ENCODE results near the gene IAH1.

IAH1 gene

GRCh38 chr2:9474361-9475057 is at the start of gene IAH1:
TSS of gene IAH1 (plus strand) at chr2:9474551. CDS start at chr2:9474567, 16 bp downstream.
- TF ChIP-seq PPARA (CRISPR knock-in tag; IDR thresholded peaks at IDR 0.05; ENCODE audit: borderline replicate concordance) (no peak), ZNF70 (CRISPR knock-in tag; IDR thresholded peaks at IDR 0.05) (peak; percentile 16; the same call in 1 of the 2 replicates), ZC3H10 (CRISPR knock-in tag; IDR thresholded peaks at IDR 0.05) (no peak), CREB5 (CRISPR knock-in tag; IDR thresholded peaks at IDR 0.05; ENCODE audit: low read depth) (no peak), ISL1 (CRISPR knock-in tag; IDR thresholded peaks at IDR 0.05) (0 out of 2 replicates have a peak, but pooled peaks have one; percentile 4), ZFP30 (CRISPR knock-in tag; IDR thresholded peaks at IDR 0.05) (no peak; the same call in 1 of the 2 replicates), TSHZ2 (CRISPR knock-in tag; IDR thresholded peaks at IDR 0.05) (0 out of 2 replicates have a peak, but pooled peaks have one; percentile 22), TCF4 (CRISPR knock-in tag; IDR thresholded peaks at IDR 0.05; ENCODE audit: borderline replicate concordance) (no peak), CSDC2 (CRISPR knock-in tag; IDR thresholded peaks at IDR 0.05) (0 out of 2 replicates have a peak, but pooled peaks have one; percentile 17), ZFP3 (CRISPR knock-in tag; IDR thresholded peaks at IDR 0.05) (peak; percentile 55; the same call in 1 of the 2 replicates)
- ATAC-seq, result peak; percentile 89

GRCh38 chr2:9428965-9429577 is 45.3 kb upstream of the IAH1 start:
- TF ChIP-seq CSDC2 (CRISPR knock-in tag; IDR thresholded peaks at IDR 0.05), result no peak
- no peak for TF ChIP-seq GLIS3 (CRISPR knock-in tag; IDR thresholded peaks at IDR 0.05)
- no peak for TF ChIP-seq ZFP3 (CRISPR knock-in tag; IDR thresholded peaks at IDR 0.05)
- no peak for TF ChIP-seq ZNF70 (CRISPR knock-in tag; IDR thresholded peaks at IDR 0.05)
- TF ChIP-seq ZC3H10 (CRISPR knock-in tag; IDR thresholded peaks at IDR 0.05), result no peak
- TF ChIP-seq CREB5 (CRISPR knock-in tag; IDR thresholded peaks at IDR 0.05; ENCODE audit: low read depth), result no peak
- no peak for TF ChIP-seq TOX (CRISPR knock-in tag; IDR thresholded peaks at IDR 0.05; ENCODE audit: borderline replicate concordance)
- TF ChIP-seq OSR1 (CRISPR knock-in tag; IDR thresholded peaks at IDR 0.05), result no peak
- TF ChIP-seq BACH2 (CRISPR knock-in tag; IDR thresholded peaks at IDR 0.05; ENCODE audit: borderline replicate concordance), result no peak
- TF ChIP-seq PATZ1 (CRISPR knock-in tag; IDR thresholded peaks at IDR 0.05; ENCODE audit: borderline replicate concordance), result no peak
- TF ChIP-seq TCF4 (CRISPR knock-in tag; IDR thresholded peaks at IDR 0.05; ENCODE audit: borderline replicate concordance), result no peak
- no peak for TF ChIP-seq POU6F1 (CRISPR knock-in tag; IDR thresholded peaks at IDR 0.05; ENCODE audit: borderline replicate concordance, low read depth)
- TF ChIP-seq CSRNP3 (CRISPR knock-in tag; IDR thresholded peaks at IDR 0.05), result no peak
- no peak for TF ChIP-seq ZNF565 (CRISPR knock-in tag; conservative IDR thresholded peaks at IDR 0.05; ENCODE audit: low read depth)
- TF ChIP-seq RARB (CRISPR knock-in tag; IDR thresholded peaks at IDR 0.05), result no peak
- no peak for TF ChIP-seq ISL1 (CRISPR knock-in tag; IDR thresholded peaks at IDR 0.05)
- TF ChIP-seq ZFP30 (CRISPR knock-in tag; IDR thresholded peaks at IDR 0.05), result no peak
- no peak for TF ChIP-seq TSHZ2 (CRISPR knock-in tag; IDR thresholded peaks at IDR 0.05)
- no peak for TF ChIP-seq ZNF8 (CRISPR knock-in tag; IDR thresholded peaks at IDR 0.05)
- no peak for TF ChIP-seq ARNTL (CRISPR knock-in tag; IDR thresholded peaks at IDR 0.05; ENCODE audit: borderline replicate concordance, low read depth)
- ATAC-seq, result no peak

Data from SK-N-SH treated with all-trans-retinoic acid at 6 μM for 48 hours (cell line).